H9 (cell line): ENCODE data around the gene NEK11. TPM values are rescaled to one million over a fixed set of nuclear protein-coding genes. Genes with fewer than 3 reads are reported as not detected.

Source experiments
- DNase-seq: peaks from one replicate; pipeline ENCODE4 v3.0.0-alpha.2; 2017
- H2AFZ ChIP-seq: one replicate; pipeline ENCODE4 v1.6.1; 2013; ENCODE audit warnings: mild to moderate bottlenecking, low read length, control low read depth, moderate library complexity
- H2AK5ac ChIP-seq: 2 replicates; pipeline ENCODE4 v1.6.1; 2013; ENCODE audit warnings: low read length, control low read depth, mixed read lengths; ENCODE audit not compliant: insufficient read length
- H2BK120ac ChIP-seq: one replicate; pipeline ENCODE4 v1.6.1; 2013; ENCODE audit warnings: low read depth, mild to moderate bottlenecking, low read length, control low read depth, inconsistent platforms; ENCODE audit not compliant: poor library complexity, severe bottlenecking
- H2BK12ac ChIP-seq: 2 replicates; pipeline ENCODE4 v1.6.1; 2013; ENCODE audit warnings: low read length, control low read depth, mixed read lengths, low read depth; ENCODE audit not compliant: insufficient read length
- H2BK15ac ChIP-seq: 2 replicates; pipeline ENCODE4 v1.6.1; 2013; ENCODE audit warnings: low read depth, low read length, control low read depth
- H2BK20ac ChIP-seq: one replicate; pipeline ENCODE4 v1.6.1; 2013; ENCODE audit warnings: low read depth, mild to moderate bottlenecking, low read length, control low read depth, inconsistent platforms; ENCODE audit not compliant: poor library complexity, severe bottlenecking
- H2BK5ac ChIP-seq: 2 replicates; pipeline ENCODE4 v1.6.1; 2013; ENCODE audit warnings: low read length, control low read depth, mixed read lengths; ENCODE audit not compliant: insufficient read length
- H3K14ac ChIP-seq: 2 replicates; pipeline ENCODE4 v1.6.1; 2013; ENCODE audit warnings: low read length, control low read depth; ENCODE audit not compliant: insufficient read depth
- H3K18ac ChIP-seq: 2 replicates; pipeline ENCODE4 v1.6.1; 2013; ENCODE audit warnings: low read depth, mild to moderate bottlenecking, mixed read lengths, low read length, control low read depth; ENCODE audit not compliant: insufficient read length
- H3K23ac ChIP-seq: 2 replicates; pipeline ENCODE4 v1.6.1; 2013; ENCODE audit warnings: low read length, control low read depth, mixed read lengths, low read depth; ENCODE audit not compliant: insufficient read length
- H3K23me2 ChIP-seq: 2 replicates; pipeline ENCODE4 v1.6.1; 2013; ENCODE audit warnings: low read depth, mild to moderate bottlenecking, mixed read lengths, low read length, control low read depth; ENCODE audit not compliant: insufficient read length, poor library complexity, severe bottlenecking
- H3K27ac ChIP-seq: 2 replicates; pipeline ENCODE4 v1.5.1; 2013; ENCODE audit warnings: low read length, control low read depth, mixed read lengths, low read depth; ENCODE audit not compliant: insufficient read length
- H3K27me3 ChIP-seq: 2 replicates; pipeline ENCODE4 v1.6.1; 2013; ENCODE audit warnings: low read length, control low read depth, inconsistent platforms; ENCODE audit not compliant: insufficient read depth
- H3K4ac ChIP-seq: 2 replicates; pipeline ENCODE4 v1.6.1; 2013; ENCODE audit warnings: low read depth, mild to moderate bottlenecking, control low read depth, inconsistent platforms, low read length, moderate library complexity
- H3K4me1 ChIP-seq: 2 replicates; pipeline ENCODE4 v1.6.1; 2013; ENCODE audit warnings: low read length, control low read depth, inconsistent platforms; ENCODE audit not compliant: insufficient read depth
- H3K4me2 ChIP-seq: 2 replicates; pipeline ENCODE4 v1.6.1; 2013; ENCODE audit warnings: low read length, control low read depth, mixed read lengths; ENCODE audit not compliant: insufficient read length, insufficient read depth
- H3K56ac ChIP-seq: 2 replicates; pipeline ENCODE4 v1.6.1; 2013; ENCODE audit warnings: low read depth, mild to moderate bottlenecking, mixed read lengths, low read length, control low read depth; ENCODE audit not compliant: insufficient read length
- H3K79me1 ChIP-seq: 2 replicates; pipeline ENCODE4 v1.6.1; 2013; ENCODE audit warnings: low read depth, mild to moderate bottlenecking, moderate library complexity, low read length, control low read depth, inconsistent platforms; ENCODE audit not compliant: insufficient read depth, poor library complexity, severe bottlenecking
- H3K79me2 ChIP-seq: 2 replicates; pipeline ENCODE4 v1.6.1; 2013; ENCODE audit warnings: low read length, control low read depth, inconsistent platforms; ENCODE audit not compliant: insufficient read depth
- H3K9ac ChIP-seq: 2 replicates; pipeline ENCODE4 v1.6.1; 2013; ENCODE audit warnings: low read length, control low read depth, mixed read lengths; ENCODE audit not compliant: insufficient read length; ENCODE audit errors: extremely low read depth
- H3K9me3 ChIP-seq: one replicate; pipeline ENCODE4 v1.6.1; 2013; ENCODE audit warnings: low read depth, low read length, inconsistent platforms; ENCODE audit not compliant: control insufficient read depth
- H3T11ph ChIP-seq: one replicate; pipeline ENCODE4 v1.6.1; 2013; ENCODE audit warnings: mild to moderate bottlenecking, low read length, control low read depth, inconsistent platforms
- H4K20me1 ChIP-seq: one replicate; pipeline ENCODE4 v1.6.1; 2013; ENCODE audit not compliant: control insufficient read depth, insufficient read length, insufficient read depth
- H4K5ac ChIP-seq: 2 replicates; pipeline ENCODE4 v1.6.1; 2013; ENCODE audit warnings: low read depth, mild to moderate bottlenecking, mixed read lengths, low read length, control low read depth; ENCODE audit not compliant: insufficient read length
- H4K8ac ChIP-seq: replicated peaks from 2 replicates; pipeline ENCODE4 v1.6.1; 2013; ENCODE audit warnings: low read length, control low read depth, mixed read lengths, low read depth; ENCODE audit not compliant: insufficient read length
- H4K91ac ChIP-seq: 2 replicates; pipeline ENCODE4 v1.6.1; 2013; ENCODE audit warnings: low read depth, mild to moderate bottlenecking, moderate library complexity, mixed read lengths, low read length, control low read depth; ENCODE audit not compliant: insufficient read length
- H3K27ac Mint-ChIP-seq, 3 experiments: 2 replicates in 2 of 3; 3 replicates in 1 of 3; pipeline ENCODE4 v1.8.0; 2020 to 2021; ENCODE audit warnings: mixed read lengths in 3 of 3, mild to moderate bottlenecking in 1 of 3, moderate library complexity in 1 of 3
- H3K27me3 Mint-ChIP-seq: 2 replicates; pipeline ENCODE4 v1.8.0; 2021; ENCODE audit warnings: low read depth, mild to moderate bottlenecking, moderate library complexity, mixed read lengths
- H3K36me3 Mint-ChIP-seq, 3 experiments: 2 replicates in 2 of 3; 3 replicates in 1 of 3; pipeline ENCODE4 v1.8.0; 2020 to 2021; ENCODE audit warnings: low read depth in 3 of 3, mixed read lengths in 3 of 3; ENCODE audit not compliant: insufficient read depth in 1 of 3
- H3K4me1 Mint-ChIP-seq, 2 experiments: 2 replicates each; pipeline ENCODE4 v1.8.0; 2020; ENCODE audit warnings: mixed read lengths in 2 of 2
- H3K4me3 Mint-ChIP-seq, 2 experiments: 2 replicates in 1 of 2; 3 replicates in 1 of 2; pipeline ENCODE4 v1.8.0; 2020 to 2021; ENCODE audit warnings: mild to moderate bottlenecking in 2 of 2, mixed read lengths in 2 of 2, moderate library complexity in 1 of 2
- H3K9me3 Mint-ChIP-seq, 2 experiments: 2 replicates in 1 of 2; 3 replicates in 1 of 2; pipeline ENCODE4 v1.8.0; 2020; ENCODE audit warnings: mild to moderate bottlenecking in 2 of 2, mixed read lengths in 2 of 2, moderate library complexity in 1 of 2
- CTCF ChIP-seq: fragments of 200-600 bp; sonication (generic); conservative IDR thresholded peaks from 3 replicates; pipeline ENCODE4 v1.8.0; 2021; ENCODE audit warnings: antibody characterized with exemption, mild to moderate bottlenecking
- WGBS: extraction: QIAGEN DNeasy Blood & Tissue Kit; methylation state at CpG from one replicate; pipeline ENCODE4 v1.1.7; 2013; ENCODE audit warnings: missing lambda C conversion rate, low lambda C conversion rate, mixed read lengths; ENCODE audit not compliant: insufficient read length; ENCODE audit errors: extremely low coverage; 5-methylcytosine and 5-hydroxymethylcytosine counted together
- total RNA-seq: library from RNA; stranded (reverse); gene quantifications from 2 replicates; pipeline ENCODE4 v1.2.1, GENCODE V29; 2021

Gene NEK11
- total RNA-seq, 1 experiment from 2014 or later: 2.5 TPM

GRCh38 chr3:131047582-131047981, 20.9 kb downstream of the NEK11 start:
- no peak overlapping the region for H3K27ac ChIP-seq
- no peaks in the 10 kb centered on the region for H3K4me1 ChIP-seq
- H3K23ac ChIP-seq: no peak overlapping the region
- no peak overlapping the region for H2AK5ac ChIP-seq
- peak; percentile 51 for TF ChIP-seq CTCF
- Mint-ChIP-seq H3K4me3 (no peak overlapping the region), H3K27me3 (peaks cover 4% of the 10 kb centered on the region; the same call in 1 of the 2 replicates), H3K9me3 (peaks cover 7 to 16% of the 10 kb centered on the region in 2 experiments; a peak in 4 of 5 replicates), H3K27ac (peak overlapping the region in 1 of 3 experiments; percentile 82; a peak in 3 of 7 replicates), H3K4me1 (peaks cover 4 to 8% of the 10 kb centered on the region in 2 experiments; a peak in 2 of 4 replicates), H3K36me3 (peaks cover 0 to 20% (median 17%) of the 10 kb centered on the region in 3 experiments; a peak in 5 of 7 replicates)
- peak overlapping the region; percentile 53 for H3K18ac ChIP-seq
- no peak overlapping the region for H2BK20ac ChIP-seq
- H3K4me2 ChIP-seq: no peak overlapping the region
- no peaks in the 10 kb centered on the region for H3K27me3 ChIP-seq
- H4K20me1 ChIP-seq: no peaks in the 10 kb centered on the region
- no peak overlapping the region for H4K8ac ChIP-seq
- no peak overlapping the region for H2BK5ac ChIP-seq
- peak; percentile 36 for DNase-seq
- no peak overlapping the region for H4K5ac ChIP-seq
- no CpG with 5 or more reads among the region's 2 CpGs for WGBS
- no peak overlapping the region for H3T11ph ChIP-seq
- no peak overlapping the region for H2BK15ac ChIP-seq
- H3K14ac ChIP-seq: no peak overlapping the region
- H3K79me1 ChIP-seq: no peaks in the 10 kb centered on the region
- H3K79me2 ChIP-seq: no peaks in the 10 kb centered on the region
- H3K9ac ChIP-seq: no peak overlapping the region
- no peak overlapping the region for H2AFZ ChIP-seq
- H2BK12ac ChIP-seq: no peak overlapping the region
- H3K23me2 ChIP-seq: no peaks in the 10 kb centered on the region
- no peak overlapping the region for H3K4ac ChIP-seq
- no peak overlapping the region for H4K91ac ChIP-seq
- H3K56ac ChIP-seq: no peak overlapping the region
- H3K9me3 ChIP-seq: no peaks in the 10 kb centered on the region
- no peak overlapping the region for H2BK120ac ChIP-seq
